GM15510 (cell line): ENCODE measurements around the gene GLUL.

ENCODE experiments used
- POLR2A ChIP-seq: IDR thresholded peaks from 3 replicates; pipeline ENCODE4 v1.6.1; 2011; ENCODE audit warnings: borderline replicate concordance; ENCODE audit not compliant: insufficient read length; ENCODE audit errors: extremely low read depth

GLUL gene

GRCh38 chr1:182351790-182352364, 39.7 kb downstream of the GLUL start:
- TF ChIP-seq POLR2A, result no peak

GRCh38 chr1:182350839-182351238, 40.8 kb downstream of the GLUL start:
- TF ChIP-seq POLR2A, result no peak

- no peak for TF ChIP-seq POLR2A
Observed at GRCh38 chr1:182348961-182349747, 42.4 kb downstream of the GLUL start.

GRCh38 chr1:182347019-182347418, 44.6 kb downstream of the GLUL start:
- TF ChIP-seq POLR2A, result no peak

GRCh38 chr1:182340233-182341058, 51.1 kb downstream of the GLUL start:
- TF ChIP-seq POLR2A, result no peak

GRCh38 chr1:182339684-182340083, 51.9 kb downstream of the GLUL start:
- no peak for TF ChIP-seq POLR2A

- no peak for TF ChIP-seq POLR2A
Observed at GRCh38 chr1:182338806-182339370, 52.7 kb downstream of the GLUL start.

- TF ChIP-seq POLR2A, result no peak
Observed at GRCh38 chr1:182337736-182338571, 53.6 kb downstream of the GLUL start.

GRCh38 chr1:182335771-182336566, 55.6 kb downstream of the GLUL start:
- no peak for TF ChIP-seq POLR2A

GRCh38 chr1:182332261-182333060, 59.1 kb downstream of the GLUL start:
- no peak for TF ChIP-seq POLR2A
